HG03280 (cell line): ENCODE data around the gene DCTD.

Experiments used
- ATAC-seq: cut with Tn5 transposase; IDR thresholded peaks from one replicate; pipeline ENCODE4 v1.9.1; 2021; ENCODE audit warnings: mild to moderate bottlenecking, moderate library complexity; ENCODE audit not compliant: unreplicated experiment

The DCTD gene

DNA sequence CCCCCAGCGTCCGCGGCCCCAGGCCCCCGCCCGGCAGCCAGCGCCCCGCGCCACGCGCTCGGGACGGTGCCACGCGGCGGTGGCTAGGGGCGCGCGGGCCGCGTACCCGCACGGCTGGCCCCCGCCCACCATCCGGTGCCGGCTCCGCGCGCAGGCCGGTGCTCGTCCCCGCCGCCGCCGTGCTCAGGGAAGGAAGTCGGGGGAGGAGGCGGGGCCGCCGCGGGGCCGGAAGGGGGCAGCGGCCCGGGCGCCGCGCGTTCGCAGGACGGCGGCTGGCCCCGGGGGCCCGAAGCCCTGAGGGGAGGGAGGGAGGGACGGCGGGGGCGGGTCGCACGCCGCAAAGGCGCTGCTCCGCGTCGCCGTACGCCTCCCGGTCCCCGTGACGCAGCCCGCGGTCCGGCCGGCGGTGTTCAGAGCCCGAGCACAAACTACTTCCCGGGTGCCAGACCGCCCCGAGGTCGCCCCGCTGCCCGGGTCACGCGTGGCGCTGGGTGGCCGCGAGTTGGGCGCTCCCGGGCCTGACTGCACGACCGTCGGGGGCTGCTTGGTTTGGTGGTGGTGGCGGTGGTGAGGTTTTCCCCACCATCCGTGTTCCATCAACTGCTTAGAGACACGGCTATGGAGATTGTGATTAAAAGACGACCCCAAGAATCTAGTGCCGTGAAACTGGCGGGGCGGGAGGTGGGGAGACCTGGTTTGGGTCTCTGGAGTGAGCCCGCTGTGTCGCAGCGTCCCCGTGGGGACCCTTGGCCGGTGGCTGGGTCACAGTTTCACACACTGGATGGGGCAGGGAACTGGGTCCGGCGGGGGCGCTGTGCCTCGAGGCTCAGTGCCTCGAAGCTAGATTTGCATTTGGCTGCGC lies at the start of gene DCTD:
Gene DCTD (minus strand): TSS at position 205 of the 862 bp plus-strand sequence. CDS start 1,818 bp downstream, outside the sequence.
- peak; percentile 88 for ATAC-seq

GRCh38 chr4:182960746-182961145 lies 43.6 kb upstream of the DCTD start:
- no peak for ATAC-seq

- ATAC-seq, result no peak
Observed at GRCh38 chr4:182960228-182960627, 43.0 kb upstream of the DCTD start.

DNA sequence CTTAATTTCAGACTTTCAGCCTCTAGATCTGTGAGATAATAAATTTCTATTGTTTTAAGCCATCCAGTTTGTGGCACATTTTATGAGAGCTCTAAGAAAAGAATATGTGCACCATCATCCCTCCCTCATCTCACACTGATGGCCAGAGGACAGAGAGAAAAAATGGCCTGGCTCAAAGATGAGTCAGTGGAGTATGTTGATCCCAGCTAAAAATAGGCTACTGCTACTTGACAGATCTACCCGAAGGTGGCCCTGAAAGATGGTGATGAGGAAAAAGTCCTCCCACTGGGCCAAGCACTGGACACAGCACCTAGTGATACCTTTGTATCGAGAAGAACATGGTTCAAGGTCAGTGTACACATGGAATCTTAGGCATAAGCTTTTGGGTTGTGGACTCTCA lies 38.2 kb upstream of the DCTD start:
- no peak for ATAC-seq

DNA sequence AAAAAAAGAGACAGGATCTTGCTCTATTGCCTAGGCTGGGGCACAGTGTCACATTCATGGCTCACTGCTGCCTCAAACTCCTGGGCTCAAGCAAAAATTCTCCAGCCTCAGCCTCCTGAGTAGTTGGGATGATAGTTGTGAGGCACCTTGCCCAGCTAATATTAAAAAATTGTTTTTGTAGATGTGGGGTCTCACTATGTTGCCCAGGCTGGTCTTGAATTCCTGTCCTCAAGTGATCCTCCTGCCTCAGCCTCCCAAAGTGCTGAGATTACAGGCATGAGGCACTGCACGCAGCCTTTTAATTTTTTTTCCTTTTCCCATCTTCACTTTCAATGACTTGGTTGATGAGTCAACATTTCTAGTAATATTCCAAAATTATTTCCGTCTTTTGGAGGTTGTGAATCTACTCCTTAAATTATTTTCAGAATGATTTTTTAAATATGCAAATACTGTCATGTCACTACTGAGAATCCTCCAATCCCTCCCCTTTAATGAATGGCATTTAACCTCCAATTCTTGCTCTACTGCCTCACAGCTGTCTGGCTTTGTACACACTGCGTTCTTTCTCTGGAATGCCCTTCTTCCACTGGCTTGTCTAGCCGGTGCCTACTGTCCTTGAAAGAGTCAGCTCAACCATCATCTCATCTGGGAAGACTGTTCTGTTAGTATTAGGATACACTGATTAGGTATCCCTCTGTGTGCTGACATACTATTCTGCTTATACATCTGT lies 27.5 kb upstream of the DCTD start:
- ATAC-seq, result no peak

DNA sequence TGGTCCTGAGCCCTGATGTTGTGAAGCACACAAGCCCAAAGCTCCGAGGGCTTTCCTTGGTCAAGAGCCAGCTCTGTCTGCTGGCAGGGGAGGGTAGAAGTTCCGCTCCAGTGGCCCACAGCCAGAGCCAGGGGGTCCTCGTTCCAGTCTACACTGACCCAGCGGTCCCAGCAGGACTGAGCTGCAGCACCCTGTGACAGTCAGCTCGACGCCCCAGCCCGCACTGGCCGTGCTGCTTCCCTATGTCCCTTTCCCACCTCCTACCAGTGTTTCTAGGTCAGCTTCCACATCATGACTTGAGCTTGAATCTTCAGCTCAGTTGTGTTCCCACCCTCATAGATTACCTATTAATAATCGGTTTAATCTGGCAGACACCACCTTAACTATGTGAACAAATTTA lies 22.5 kb upstream of the DCTD start:
- no peak for ATAC-seq

DNA sequence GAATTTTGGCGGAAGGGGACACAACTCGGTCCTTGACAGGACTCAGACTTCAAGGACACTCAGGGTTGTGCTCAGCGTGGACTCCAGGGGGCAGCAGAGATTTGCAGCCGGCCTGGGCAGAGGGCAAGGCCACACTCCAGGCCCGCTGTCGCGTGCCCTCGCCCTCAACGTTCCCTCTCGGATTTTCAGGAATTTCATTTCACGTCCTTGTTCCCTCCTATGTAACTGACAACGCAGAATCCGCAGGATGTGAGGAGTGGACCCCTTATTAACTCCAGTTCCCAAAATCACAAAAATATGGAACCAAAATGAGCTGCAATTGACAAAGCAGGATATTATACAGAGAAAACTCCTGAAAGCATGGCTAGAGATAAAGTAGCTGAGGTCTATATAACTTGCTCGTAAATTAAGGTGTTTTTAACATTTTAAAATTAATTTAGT lies 21.0 kb upstream of the DCTD start:
- peak; percentile 96 for ATAC-seq

- ATAC-seq, result peak; percentile 42
Observed at GRCh38 chr4:182937268-182938204, 20.4 kb upstream of the DCTD start.

- ATAC-seq, result no peak
Observed at GRCh38 chr4:182932651-182933050, 15.5 kb upstream of the DCTD start.

GRCh38 chr4:182931691-182932345 lies 14.6 kb upstream of the DCTD start:
- no peak for ATAC-seq

GRCh38 chr4:182930889-182931288 lies 13.7 kb upstream of the DCTD start:
- ATAC-seq, result no peak

GRCh38 chr4:182929296-182929695 lies 12.1 kb upstream of the DCTD start:
- ATAC-seq, result no peak

- no peak for ATAC-seq
Observed at GRCh38 chr4:182928061-182928460, 10.9 kb upstream of the DCTD start.

DNA sequence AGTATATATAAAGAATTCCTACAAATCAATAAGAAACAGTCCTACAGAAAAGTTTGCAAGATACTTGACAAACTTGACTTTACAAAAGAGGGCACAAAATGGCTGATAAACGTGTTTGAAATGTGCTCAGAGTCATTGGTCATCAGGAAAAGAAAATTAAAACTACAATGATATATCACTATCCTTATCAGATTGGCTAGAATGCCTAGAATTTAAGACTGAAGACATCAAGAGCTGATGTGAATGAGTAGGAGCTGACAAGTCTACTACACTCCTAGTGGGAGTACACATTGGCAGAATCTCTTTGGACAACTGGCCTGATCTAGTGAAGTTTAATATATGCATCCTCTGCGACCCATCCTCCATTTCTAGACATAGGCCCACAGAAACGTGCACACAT lies 10.3 kb upstream of the DCTD start:
- no peak for ATAC-seq

DNA sequence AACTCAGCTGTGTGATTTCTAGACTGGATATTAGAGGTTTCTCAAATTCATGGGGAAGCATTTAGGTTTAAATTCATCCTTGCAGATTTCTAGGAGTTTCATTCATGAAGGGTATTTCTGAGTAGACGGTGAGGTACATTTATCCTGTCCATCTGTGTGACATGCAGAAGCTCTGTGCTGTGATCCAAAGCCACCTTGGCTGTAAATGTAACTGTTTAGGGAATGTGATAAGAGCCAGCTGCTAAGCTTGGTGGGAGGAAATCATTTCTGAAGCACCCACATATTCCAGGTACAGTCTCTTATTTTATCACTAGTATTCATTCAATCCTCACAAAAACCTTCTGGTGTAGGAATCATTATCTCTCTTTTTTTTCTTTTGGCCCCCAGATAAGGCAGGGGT lies 8.7 kb upstream of the DCTD start:
- no peak for ATAC-seq

DNA sequence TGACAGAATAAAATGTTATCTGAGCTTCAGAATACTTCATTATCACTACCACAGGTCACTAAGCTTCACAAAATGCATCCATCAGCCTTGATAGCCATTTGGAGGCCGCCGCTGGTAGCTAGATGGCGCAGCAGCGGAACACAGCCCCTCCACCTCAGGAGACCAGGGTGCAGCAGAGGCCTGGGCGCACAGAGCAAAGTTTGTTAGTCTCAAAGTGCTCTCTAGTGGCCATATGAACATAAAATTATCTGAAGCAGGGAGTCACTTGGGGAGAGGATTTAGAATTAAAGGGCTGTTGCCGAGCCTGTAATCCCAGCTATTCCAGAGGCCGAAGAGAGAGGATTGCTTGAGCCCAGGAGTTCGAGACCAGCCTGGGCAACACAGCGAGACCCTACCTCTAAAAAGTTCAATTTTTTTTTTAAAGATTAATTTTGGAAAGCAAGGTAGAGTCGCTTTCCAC lies 8.1 kb upstream of the DCTD start:
- ATAC-seq, result peak; percentile 100

- ATAC-seq, result no peak
Observed at GRCh38 chr4:182924497-182924896, 7.3 kb upstream of the DCTD start.

DNA sequence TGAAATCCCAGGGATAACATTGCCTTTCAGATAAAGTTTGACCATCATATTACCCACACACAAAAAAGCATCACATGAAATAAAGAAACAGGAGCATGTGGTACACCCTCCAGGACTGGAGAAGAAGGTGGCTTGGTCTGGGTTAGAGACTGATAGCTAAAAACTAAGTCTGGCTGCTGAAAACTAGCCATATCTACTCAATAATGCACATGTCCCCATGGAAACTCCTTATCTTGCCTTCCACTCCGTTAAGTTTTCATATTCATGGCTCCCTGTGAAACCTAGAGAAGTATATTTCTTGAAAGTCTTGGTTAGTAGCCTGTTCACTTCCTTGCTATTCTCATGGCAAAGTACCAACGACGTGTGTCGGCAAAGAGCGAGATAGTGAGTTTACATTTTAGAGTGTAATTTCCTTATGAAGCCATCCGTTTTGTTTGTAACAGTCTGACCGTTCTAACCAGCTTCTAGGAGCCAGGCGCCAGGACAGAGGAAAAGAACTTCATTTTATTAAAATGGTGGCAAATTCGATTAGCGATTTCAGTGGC lies 6.7 kb upstream of the DCTD start:
- ATAC-seq, result no peak

GRCh38 chr4:182923366-182923765 lies 6.2 kb upstream of the DCTD start:
- ATAC-seq, result no peak
